ENCODE results near the gene GPS2.

DNA sequence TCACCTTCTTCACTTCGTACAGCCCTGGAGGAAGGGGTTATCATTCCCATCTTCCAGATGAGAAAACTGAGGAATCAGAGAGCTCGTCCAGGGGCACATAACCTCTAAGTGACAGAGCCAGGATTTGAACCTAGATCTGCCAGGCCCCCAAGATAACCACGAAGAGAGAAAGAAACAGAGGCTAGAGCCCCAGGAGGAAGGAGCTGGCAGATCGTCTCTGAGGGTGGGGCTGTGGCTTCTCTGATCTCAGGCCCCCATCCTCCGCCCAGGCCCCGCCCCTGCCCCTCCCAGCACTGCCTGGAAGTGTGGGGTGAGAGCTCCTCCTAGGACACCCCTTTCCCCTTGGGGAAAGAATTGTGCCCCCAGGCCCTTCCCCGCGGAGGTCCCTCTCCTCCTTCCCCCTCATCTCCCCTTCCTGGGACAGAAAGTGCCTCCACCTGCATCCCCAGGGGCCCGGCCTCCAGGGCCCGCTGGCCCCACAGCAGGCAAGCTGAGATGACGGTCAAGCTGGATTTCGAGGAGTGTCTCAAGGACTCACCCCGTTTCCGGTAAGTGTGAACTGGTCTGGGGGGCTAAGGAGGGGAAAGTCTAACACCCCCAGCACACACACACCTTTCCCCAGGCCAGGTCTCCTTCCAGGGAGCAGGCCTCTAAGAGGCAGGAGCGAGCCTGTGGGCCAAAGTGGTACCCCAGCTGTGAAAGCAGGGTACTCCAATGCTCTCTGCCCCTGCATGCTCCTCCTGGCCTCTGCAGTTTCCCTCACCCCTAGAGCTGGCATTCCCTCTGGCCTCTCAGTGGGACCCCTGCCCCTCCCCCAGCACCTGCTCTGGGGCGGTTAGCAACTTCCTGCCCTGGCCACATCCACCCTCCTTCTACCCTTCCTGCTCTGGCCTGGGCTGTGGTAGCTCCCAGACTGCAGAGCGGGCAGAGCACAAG lies 21.3 kb upstream of the GPS2 start, which contains the start of gene ACAP1:
- TF ChIP-seq, protein P1, sequence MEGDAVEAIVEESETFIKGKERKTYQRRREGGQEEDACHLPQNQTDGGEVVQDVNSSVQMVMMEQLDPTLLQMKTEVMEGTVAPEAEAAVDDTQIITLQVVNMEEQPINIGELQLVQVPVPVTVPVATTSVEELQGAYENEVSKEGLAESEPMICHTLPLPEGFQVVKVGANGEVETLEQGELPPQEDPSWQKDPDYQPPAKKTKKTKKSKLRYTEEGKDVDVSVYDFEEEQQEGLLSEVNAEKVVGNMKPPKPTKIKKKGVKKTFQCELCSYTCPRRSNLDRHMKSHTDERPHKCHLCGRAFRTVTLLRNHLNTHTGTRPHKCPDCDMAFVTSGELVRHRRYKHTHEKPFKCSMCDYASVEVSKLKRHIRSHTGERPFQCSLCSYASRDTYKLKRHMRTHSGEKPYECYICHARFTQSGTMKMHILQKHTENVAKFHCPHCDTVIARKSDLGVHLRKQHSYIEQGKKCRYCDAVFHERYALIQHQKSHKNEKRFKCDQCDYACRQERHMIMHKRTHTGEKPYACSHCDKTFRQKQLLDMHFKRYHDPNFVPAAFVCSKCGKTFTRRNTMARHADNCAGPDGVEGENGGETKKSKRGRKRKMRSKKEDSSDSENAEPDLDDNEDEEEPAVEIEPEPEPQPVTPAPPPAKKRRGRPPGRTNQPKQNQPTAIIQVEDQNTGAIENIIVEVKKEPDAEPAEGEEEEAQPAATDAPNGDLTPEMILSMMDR (IDR thresholded peaks at IDR 0.05; ENCODE audit: low read length): no peak
- no peak for TF ChIP-seq EZH2phosphoT487 (IDR thresholded peaks at IDR 0.05; ENCODE audit: low read length)
